Occipital lobe (tissue), 2 donors: Measurements from ENCODE around the gene DNAH14. TPM values are rescaled to one million over a fixed set of nuclear protein-coding genes. Genes with fewer than 3 reads are reported as not detected.

Experiments
- DNase-seq: peaks from one replicate; lab custom pipeline; 2025; lab: John Stamatoyannopoulos, UW
- total RNA-seq: library from RNA; depleted of rRNA; stranded (reverse); fragments of >200 nt; gene quantifications from one replicate; pipeline ENCODE4 v1.2.3, GENCODE V29; 2014

DNAH14 gene
- total RNA-seq, 1 donor from 2014 or later: 16.5 TPM

DNA sequence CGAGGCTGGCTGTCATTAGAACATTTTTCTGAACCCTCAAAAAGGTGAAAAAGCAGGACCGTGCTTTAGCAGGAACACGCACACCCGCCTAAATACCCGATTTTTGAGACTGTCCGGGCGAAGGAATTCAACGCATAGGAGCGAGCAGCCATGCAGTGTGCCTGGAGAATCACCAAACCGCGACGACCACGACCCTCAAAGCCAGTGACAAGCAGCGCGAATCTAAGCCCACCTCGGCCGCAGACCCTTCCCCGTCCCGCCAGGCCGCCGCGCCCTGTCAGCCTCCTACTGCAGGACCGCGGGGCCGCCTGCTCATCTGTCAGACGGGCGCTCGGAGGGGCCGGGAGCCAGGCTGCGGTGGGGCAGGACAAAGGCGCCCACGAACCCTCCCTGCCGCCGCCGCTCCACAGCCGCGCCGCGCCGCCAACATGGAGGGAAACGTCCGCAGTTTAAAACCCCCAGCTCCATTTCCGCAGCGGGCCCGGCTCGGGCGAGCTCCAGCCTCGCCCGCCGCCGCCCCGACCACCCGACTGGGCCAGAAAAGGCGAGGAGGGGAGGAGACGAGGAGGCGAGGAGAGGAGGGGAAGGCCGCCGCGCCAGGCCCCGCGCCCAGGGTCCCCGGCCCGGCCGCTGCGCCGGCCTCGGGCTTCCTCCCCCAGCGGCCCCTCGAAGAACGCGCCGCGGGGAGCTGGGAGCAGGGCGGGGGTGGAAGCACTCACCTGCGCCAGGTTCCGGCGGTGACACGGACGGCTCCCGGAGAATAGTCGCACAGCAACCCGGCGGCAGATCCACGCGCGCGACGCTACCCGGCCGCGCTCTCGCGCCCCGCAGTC, 498.0 kb downstream of the DNAH14 start, which contains the start of gene LBR:
Gene LBR, minus strand, starts transcription at position 804 of the 833 bp plus-strand sequence. CDS start 3,963 bp downstream, outside the sequence.
- peak; percentile 46 for DNase-seq

DNA sequence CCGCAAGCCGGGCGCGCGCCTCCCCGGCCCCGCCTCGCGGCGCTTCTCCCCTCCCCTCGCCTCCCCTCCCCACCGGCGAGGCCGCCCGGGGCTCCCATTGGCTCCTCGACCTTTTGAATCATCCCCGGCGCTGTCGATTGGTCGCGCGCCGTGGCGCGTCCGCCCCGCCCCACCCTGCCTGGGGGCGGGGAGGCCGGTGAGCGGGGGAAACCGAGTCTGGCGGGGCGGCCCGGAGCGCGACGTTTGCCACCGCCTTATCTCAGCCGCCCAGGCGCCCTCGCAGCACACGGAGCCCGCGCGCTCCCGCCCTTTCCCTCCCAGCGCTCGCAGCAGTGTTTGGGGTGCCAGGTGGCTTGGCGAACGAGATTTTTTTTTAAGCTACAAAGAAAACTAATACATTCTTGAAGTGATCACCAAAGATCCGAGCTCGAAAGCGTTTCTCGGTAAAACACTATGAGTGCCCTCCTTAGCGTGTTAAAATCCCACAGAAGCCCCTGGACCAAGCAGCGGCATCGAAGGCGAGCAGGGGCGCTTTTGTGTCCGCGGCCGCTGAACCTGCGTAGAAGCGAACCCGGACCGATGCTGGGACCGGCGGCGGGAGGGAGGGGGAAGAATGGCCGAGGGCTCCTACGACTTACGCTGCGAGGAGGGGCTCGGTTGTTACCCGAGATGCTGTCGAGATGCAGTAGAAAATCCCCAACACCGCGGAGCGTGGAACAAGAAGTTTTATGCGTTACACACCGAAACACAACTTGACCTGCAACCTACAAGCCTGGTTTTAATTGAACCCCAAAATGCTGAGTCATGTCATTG, 498.8 kb downstream of the DNAH14 start:
- DNase-seq: peak; percentile 96

DNA sequence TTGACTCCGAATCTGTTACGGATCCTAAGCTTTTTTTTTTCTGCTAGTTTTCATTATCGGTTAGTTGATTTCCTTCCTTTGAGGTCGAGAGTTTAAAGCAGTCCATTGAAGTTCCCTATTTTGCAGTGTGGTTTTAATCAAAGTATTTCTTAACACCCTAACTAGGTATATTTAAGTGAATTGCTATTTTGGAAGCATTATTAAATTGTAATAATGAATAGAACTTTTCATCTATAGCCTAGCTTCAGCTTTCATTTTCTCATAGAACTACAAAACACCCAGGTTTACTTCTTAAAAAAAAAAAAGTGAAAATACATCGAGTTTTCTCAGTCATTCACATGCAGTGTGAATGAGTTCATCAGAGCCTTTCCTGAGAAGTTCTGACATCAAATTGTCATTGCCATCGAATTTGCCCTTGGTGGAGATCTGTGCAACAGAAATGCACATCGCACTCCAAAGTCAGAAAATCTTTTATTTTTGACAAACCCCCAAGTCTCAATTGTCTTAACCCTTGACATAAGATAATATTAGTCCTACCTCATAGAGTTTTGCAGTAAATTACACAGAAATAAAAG, 499.5 kb downstream of the DNAH14 start:
- DNase-seq: no peak

DNA sequence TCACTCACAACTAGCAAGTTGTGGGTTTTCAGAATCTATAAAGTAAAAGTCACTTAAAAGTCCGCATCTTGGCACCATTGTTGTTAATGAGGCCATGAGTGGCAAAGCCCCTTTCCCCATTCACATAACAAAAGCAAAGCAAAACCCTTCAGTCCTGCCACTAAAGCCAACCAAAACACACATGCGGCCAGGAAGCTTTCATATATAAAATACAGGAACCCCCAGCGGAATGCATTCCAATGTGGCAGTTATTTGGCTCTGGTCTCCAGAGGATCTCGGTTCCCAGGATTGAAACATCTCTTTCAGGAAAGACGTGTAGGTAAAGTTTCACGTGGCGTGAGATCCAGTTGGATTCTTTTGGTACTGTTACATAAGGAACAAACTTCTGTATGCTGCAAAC, 500.8 kb downstream of the DNAH14 start:
- no peak for DNase-seq

DNA sequence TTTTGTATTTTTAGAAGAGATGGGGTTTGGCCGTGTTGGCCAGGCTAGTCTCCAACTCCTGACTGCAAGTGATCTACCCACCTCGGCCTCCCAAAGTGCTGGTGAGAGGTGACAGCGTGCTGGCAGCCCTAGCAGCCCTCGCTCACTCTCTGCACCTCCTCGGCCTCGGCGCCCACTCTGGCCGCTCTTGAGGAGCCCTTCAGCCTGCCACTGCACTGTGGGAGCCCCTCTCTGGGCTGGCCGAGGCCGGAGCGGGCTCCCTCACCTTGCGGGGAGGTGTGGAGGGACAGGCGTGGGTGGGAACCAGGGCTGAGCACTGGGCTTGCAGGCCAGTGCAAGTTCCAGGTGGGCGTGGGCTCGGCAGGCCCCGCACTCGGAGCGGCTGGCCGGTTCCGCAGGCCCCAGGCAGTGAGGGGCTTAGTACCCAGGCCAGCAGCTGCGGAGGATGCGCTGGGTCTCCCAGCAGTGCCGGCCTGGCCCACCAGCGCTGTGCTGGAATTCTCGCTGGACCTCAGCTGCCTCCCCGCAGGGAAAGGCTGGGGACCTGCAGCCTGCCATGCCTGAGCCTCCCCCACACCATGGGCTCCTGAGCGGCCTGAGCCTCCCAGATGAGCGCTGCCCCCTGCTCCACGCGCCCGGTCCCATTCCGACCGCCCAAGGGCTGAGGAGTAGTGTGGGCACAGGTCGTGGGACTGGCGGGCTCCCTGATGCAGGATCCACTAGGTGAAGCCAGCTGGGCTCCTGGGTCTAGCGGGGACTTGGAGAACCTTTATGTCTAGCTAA, 501.8 kb downstream of the DNAH14 start:
- DNase-seq: no peak

DNA sequence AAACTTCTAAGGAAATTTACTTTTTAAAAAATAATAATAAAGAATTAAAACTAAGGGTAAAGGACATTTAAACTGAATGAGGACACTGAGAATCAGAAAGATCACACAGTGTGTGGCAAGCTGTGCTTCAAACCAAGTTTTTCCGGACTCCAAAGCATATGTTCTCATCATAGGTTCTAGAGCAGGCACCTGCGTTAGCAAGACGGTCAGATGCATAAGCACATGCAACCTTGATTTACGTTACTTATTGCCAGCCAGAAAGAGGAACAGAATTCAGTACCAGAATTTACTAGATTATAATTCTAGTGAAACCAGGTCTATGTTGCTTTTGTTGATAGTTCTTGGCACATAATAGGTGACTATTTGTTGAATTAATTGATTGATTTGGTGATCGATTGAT, 504.6 kb downstream of the DNAH14 start:
- no peak for DNase-seq

DNA sequence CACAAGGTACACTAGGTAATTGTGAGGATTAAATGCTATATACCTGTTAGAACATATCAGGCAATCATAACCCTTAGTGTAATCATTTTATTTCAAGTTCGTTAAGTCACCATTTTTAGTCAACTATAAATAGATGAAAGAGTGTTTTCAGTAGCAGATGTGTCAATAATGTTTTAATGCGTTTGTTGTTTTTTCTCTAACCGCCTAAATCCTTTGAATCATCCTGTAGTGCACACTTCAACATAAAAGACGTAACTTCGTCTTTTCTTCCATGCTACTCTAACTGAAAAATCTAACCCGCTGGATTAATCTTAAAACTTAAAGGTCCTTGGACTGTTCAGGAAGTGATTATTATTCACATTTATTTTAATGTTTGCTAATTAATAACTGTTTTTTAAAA, 505.6 kb downstream of the DNAH14 start:
- no peak for DNase-seq

DNA sequence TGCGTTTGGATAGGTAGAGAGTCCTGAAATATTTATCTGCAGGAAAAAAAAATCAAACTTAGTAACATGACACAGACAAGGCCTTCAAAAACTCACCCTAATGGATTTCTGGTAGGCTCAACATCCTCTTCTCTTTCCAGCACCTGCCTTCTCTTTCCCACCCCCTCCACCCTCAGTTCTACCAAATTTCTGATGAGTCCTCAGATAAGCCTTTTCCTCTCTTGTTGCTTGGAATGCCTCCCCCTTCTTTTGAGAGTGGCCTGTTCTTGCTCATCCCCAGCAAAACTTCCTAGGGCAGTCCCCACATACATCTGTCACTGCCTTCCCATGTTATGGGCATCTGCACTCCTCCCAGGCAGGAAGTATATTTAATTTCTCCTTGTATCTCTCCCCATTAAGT, 506.0 kb downstream of the DNAH14 start:
- DNase-seq: no peak

DNA sequence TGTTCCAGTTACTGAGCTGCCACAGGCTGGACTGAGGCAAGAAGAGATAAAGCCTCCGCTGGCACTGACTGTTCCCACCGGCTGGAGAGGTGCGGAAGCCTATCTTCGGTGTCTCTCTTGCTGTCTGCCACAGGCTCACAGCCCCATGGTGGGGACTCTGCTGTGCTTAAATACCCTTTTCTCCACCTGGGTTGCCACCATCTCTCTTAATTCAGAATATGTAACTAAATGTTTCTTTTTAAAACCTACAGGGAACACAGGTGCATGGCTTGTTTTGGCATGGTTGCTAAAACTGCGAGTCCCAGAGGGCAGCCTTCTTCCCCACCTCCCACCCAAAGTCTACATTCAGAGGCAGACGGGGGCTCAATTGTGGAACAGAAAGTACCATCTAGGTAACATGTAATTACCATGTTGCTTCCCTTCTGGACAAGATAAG, 506.5 kb downstream of the DNAH14 start:
- DNase-seq: no peak

DNA sequence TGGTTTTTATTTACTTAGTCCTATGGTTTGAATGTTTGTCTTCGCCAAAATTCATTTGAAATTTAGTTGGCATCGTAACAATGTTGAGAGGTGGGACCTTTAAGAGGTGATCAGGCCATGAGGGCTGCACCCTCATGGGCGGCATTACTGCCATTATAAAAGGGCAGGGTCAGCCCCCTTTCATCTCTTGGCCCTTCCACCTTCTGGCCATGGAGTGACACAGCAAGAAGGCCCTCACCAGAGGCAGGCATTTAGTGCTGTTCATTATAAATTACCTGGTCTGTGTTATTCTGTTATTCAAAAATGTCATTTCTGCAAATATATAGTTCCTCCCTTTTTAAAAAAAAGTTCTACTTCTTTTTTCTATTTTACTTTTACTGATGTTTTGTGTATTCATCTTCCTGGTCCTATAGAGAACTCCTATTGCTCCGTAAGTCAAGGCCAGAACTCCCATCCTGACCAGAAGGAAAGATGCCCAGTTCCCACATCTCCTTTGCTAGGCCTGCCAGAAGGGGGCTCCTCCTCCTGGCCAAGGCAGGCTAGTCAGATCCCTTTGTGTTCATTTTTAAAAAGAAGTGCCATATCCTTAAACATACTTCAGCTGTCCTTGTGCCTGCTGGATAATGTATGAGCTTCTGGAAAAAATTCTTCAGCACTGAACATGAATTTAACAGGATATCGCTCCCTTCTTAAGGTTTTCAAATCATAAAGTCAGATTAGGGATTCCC, 508.4 kb downstream of the DNAH14 start:
- DNase-seq: no peak

DNA sequence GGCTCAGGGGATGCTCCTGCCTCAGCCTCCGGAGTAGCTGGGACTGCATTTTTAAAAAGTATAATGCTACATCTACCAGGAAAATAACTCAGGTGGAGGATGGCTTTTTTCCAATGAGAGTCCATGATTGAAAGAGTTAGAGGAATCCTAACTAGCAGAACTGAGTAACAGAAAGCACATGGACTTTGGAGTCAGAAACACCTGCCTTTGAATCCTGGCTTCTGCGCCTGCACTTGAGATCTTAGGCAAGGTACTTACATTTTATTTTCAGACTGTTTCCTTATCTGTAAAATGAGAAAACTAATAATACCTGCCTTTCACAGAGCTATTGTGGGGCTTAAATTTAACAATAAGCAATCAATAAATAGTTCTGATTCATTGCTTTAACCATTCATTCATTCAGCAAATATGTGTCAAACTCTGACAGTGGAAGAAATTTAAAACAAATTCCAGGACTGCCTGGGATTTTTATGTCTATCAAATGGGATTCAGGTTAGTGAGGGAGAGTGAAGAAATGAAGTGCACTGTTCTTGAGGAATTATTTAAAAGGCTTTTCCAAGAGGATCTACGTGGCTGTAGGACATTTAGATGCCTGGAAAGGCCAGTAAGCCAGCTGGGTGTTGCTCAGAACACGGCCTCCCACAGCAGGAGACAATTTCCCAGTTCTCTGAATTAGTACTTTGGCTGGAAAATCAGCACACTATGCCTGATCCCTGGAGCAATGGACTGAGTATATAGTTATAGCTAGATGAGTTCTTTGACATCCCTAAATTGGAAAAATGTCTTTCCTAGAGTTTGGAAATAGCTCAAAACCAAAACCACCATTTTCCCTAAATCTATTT, 511.1 kb downstream of the DNAH14 start:
- DNase-seq: no peak

DNA sequence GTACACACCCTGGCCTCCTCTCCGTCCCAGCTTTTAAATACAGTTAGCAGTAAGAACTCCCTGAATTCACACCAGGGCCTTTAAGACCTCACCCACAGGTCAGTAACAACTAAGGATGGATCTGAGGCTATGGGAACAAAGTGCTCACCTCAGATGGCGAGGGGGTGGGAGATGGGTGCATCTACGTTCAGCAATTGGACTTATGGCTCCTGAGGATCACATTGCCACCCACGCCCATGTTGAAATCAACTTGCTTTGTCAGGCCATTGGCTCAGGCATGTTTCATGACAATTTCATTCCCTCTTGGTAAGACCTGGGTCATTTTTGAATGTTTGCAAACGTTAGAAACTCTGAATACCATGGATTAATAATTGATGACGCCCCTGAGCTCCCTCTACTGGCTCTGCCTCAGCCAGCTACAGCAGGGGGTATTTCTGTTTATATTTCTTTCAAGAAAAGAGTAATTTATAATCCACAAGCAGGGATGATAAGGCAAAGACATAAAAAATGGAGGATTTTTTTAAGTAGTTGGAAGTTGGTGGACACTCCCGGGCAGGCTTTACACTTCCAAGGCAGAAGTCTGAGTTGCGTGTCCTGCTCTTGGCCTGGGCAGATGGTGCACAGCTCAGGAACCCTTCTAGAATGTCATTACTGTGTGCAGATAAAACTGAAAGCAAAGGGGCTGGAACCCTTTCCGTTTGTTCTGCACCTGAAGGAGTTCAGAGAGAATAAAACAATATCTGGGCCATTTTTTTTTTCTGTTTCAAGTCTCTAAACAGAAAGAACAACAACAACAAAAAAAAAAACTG, 512.0 kb downstream of the DNAH14 start:
- no peak for DNase-seq

DNA sequence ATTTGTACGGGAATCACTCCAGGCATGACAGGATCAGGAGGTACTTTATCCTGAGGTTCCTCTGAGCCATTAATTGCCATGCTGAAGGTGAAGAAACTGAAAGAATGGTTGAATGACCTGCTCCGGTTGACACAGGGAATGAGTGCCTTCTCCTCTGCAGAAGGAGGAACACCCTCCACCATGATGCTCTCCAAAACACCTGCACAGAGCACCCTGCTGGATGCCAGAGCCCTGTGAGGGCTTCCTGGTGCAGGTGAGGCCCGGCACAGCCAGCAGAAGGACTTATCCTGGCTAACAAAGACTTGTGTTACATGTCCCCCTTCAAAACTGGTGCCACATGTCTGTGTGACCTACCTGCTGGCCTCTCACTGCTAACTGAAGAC, 512.6 kb downstream of the DNAH14 start:
- no peak for DNase-seq

DNA sequence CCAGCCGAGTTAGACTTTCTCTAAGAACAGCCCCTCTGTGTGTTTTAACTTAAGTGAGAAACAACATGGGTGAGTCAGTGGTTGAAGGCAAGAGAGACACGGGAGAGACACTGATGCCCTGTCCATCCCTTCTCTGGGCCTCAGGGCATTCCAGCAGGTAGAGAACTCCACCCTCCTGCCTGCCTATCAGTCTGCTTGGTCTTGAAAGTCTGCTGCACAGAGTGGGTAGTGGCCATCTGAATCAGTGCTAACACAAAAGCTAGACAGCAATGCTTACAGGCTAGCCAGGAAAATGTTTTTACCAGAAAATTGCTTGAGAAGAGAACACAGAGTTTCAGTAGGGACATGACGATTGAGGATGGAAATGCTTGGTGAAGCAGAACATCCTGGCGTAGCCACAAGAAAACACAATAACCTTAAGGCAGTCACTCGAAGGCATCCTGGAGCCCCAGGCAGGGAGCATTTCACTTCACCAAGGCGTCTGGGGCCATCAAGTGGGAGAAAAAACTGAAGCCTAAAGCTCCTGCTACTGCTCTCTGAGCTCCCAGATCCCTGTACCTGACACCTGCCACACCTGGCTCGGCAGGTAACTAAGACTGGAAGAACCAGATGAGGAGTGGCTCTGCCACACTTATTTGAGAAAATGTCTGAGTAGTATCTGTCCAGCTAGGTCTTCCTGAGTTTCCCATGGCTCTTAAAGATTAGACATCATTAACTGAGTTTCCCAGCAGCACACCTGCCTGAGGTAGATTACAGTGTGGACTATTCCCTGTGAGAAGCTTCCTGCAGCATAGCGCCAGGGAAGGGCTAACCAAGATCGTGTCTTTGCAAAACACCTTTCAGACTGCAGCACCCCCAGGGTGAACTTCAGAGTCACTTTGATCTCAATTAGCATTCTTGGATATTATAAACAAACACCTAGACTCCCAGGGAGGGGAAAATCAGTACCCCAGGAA, 516.4 kb downstream of the DNAH14 start:
- no peak for DNase-seq

DNA sequence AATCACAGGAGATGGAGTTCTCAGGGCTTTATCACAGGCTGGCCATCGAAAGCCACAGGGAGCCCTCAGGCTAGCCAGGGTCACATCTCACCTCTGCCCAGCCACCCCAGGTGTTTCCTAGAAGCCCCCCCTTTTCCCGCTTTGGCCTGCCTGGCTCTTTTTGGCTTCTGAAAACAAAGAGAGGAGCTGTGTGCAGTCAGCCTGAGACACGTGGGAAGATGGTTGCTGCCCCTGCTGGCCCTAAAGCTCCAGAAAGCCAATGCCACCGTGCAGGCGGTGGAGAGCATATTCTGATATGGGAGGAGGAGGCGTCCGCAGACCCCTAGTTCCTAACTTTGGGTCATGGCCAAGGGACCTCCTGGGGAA, 517.1 kb downstream of the DNAH14 start:
- no peak for DNase-seq

DNA sequence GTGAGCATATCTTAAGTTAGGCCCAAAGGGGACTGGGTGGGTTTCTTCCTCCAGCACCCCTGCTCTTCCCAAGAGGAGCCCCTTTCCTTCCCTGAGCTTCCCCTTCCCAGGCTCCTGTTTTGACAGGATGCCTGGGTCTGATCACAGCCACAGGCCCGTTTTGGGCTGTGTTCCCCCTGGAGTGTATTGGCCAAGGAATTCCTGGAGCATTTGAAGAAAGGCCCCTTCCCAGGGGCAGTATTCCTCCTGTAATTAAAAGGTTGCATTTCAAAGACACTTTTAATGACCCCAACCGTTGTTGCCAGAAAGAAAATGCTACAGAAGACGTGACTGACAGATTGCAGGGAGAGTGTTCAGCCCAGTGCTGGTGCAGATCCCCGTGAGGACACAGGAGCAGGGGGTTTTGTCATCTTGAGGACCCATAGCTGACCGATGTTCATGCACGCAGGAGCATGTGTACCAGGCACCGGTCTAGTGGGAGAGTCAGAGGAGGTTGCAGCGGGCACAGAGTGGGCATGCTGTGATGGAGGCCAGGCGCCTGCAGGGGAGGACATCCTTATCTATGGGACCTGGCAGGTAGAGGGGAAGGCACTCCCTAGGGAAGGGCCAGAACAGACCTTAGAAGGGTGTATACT, 517.6 kb downstream of the DNAH14 start:
- no peak for DNase-seq

DNA sequence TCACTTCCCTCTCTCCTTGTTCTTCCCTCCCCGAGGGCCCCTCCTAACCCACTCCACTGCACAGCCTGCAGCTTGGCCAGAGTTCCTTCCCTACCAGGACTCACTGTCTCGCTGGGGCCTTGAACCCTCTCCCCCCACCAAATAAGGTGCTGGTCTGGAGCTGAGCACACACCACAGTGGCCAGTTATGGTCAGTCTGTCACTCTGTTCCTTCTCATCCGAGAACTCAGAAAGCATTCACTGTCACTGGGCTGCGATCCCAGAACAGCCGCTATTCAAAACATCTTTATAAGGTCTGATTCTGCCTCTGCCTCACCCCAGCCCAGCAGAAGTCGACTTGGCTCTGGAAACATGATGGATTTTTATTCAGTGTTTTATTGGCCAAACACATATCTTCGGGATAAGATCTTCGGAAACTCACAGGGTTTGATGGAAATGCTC, 518.2 kb downstream of the DNAH14 start:
- DNase-seq: peak; percentile 63
